HFF-Myc (cell line): ENCODE data around the gene CST3.

Experiments used
- DNase-seq: peaks from one replicate; pipeline ENCODE4 v3.0.0-alpha.2; 2011; ENCODE audit warnings: low read depth; ENCODE audit errors: extremely low read depth
- H3K4me3 ChIP-seq: replicated peaks from 2 replicates; pipeline ENCODE4 v1.5.1; 2011; ENCODE audit warnings: low read depth, mild to moderate bottlenecking, control low read depth, low read length
- CTCF ChIP-seq: IDR thresholded peaks from 2 replicates; pipeline ENCODE4 v1.5.1; 2012; ENCODE audit warnings: mild to moderate bottlenecking, low read depth, low read length, control low read depth; ENCODE audit errors: missing control alignments

CST3 gene

GRCh38 chr20:23644164-23644563, 6.4 kb upstream of the CST3 start:
- no peak for TF ChIP-seq CTCF
- H3K4me3 ChIP-seq, result no peak overlapping the region
- no peak for DNase-seq

- no peak for TF ChIP-seq CTCF
- no peak for DNase-seq
- no peak overlapping the region for H3K4me3 ChIP-seq
These were observed 5.9 kb upstream of the CST3 start for GRCh38 chr20:23643659-23644058.

GRCh38 chr20:23641936-23642751, 4.4 kb upstream of the CST3 start:
- no peak overlapping the region for H3K4me3 ChIP-seq
- peak; percentile 39 for DNase-seq
- no peak for TF ChIP-seq CTCF

- H3K4me3 ChIP-seq, result no peak overlapping the region
- DNase-seq, result no peak
- TF ChIP-seq CTCF, result no peak
These were observed 3.2 kb upstream of the CST3 start for GRCh38 chr20:23640671-23641667.

GRCh38 chr20:23640018-23640601, 2.4 kb upstream of the CST3 start:
- H3K4me3 ChIP-seq, result no peak overlapping the region
- no peak for TF ChIP-seq CTCF
- no peak for DNase-seq

- no peak for TF ChIP-seq CTCF
These were observed 1.8 kb upstream of the CST3 start for GRCh38 chr20:23639490-23639958.

More at GRCh38 chr20:23639490-23639958, 1.8 kb upstream of the CST3 start:
- H3K4me3 ChIP-seq, result no peak overlapping the region
- no peak for DNase-seq
